NCI-H2196 treated with DMSO at 0.1 percent for 48 hours (cell line): ENCODE data around the gene HPSE2.
A peak's percentile ranks its signal among the peaks of the same experiment; 100 is the strongest.
"Not testable (repeated sequence)": the region's sequence is repeated elsewhere in the genome, so short reads cannot be mapped to it uniquely, and the experiment has no call there.

ENCODE experiments used
- DNase-seq: peaks from one replicate; lab custom pipeline; 2025; ENCODE audit not compliant: unreplicated experiment; lab: John Stamatoyannopoulos, UW

Gene HPSE2

DNA sequence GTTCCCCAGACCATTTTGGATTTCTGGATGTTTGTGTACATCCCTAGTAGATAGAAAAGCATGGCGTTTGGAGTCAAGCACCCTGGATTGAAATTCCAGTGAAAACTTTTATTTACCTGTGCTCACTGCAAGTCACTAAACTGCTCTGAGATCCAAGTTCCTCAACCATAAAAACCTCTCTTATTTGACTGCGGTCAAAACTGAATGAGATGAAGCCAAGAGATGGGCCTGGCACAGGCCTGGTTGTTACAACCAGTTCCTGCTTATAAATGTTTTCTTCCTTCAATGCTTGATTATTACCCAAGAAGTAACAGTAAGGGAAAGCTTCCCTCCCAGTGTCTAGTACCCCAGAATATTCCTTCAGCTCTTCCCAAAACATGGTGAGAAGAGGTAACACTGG is 718.0 kb downstream of the HPSE2 start:
- DNase-seq = no peak

GRCh38 chr10:98516352-98516751 is 719.3 kb downstream of the HPSE2 start:
- DNase-seq = no peak

GRCh38 chr10:98513704-98514103 is 721.9 kb downstream of the HPSE2 start:
- no peak for DNase-seq

DNA sequence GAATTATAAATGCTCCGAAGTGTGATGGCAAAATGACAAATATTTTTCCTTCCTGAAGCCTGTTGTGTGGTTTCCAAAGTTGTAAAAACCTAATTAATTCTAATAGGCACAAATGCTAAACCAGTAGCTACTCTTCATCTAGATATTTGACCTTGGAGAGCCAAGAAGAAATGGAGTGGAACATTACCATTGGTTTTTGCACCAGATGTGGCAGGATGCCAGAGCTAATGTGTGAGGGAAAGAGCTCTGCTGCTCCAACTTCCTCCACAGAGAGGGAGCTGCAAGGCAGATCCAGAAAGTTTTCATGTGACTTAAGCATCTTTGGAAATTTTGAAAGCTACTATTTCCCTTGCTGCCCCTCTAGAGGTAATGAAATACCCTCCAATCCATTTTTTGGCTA is 723.8 kb downstream of the HPSE2 start:
- DNase-seq = no peak

GRCh38 chr10:98510412-98510995 is 725.1 kb downstream of the HPSE2 start:
- no peak for DNase-seq

DNA sequence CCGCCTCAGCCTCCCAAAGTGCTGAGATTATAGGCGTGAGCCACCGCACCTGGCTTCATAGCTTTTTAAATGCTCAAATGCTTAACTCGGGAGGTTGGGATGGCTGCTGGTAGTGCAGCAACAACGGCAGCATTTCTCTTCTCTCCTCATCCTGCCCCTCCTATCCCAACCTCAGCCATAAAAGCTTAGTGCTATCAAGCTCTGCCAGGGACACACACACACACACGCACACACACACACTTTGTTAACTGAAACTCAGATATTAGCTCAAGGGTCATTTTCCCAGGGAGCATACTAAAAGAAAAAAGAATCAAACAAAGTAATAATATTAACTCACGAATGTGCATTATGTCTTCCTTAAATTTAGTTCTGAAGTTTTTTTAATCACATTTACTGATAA is 725.9 kb downstream of the HPSE2 start:
- no peak for DNase-seq

- DNase-seq = not testable (repeated sequence)
These were observed 733.1 kb downstream of the HPSE2 start for GRCh38 chr10:98502535-98502934.

DNA sequence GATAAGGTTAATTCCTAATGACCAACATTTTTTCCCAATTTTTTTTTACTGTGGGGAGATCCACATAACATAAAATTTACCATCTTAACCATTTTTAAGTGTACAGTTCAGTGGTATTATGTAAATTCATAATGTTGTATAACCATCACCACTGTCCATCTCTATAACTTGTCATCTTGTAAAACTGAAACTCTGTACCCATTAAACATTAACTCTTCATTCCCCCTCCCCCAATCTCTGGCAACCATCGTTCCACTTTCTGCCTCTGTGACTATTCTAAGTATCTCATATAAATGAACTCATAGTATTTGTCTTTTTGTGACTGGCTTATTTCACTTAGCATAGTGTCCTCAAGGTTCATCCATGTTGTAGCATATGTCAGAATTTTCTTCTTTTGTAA is 742.9 kb downstream of the HPSE2 start:
- no peak for DNase-seq

DNA sequence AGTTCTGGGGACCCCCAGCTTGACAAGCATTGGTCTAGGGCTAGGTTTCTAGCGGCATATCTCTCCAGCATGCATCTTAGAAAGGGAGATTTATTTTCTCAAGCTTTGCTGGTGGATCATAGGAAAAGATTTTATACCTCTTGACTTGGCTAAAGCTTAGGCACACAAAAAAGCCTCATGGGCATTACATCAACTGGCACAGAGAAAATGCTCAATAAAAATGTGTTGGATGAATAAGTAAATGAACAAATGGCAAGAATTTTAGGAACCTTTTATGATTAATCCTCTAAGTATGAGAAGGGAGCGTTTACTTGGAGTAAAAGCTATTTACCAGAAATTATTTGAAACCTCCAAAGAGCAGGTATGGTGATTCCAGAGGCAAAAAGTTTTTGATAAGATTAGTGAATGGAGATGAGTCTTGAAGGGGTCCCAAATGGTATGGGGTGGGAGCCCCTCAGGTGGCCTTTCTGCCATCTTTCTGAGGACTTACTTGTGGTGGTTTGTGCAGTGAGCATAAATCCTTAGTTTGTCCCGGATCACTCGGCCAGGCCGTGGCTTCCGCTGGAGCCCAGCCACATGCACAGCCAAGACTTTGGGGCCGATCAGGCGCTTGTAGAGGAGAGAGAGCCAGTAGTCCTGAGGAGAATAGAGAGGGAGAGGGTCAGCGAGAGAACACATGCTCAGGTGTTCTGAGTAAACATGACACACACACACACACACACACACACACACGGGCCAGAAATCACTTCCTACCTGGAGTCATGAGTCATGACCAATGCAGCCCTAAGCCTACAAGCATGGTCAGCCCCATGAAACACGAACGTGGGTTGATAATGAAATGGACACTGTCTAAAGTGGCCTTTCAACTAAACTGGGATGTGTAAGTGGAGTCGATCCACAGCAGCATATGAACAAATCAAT is 745.8 kb downstream of the HPSE2 start:
- DNase-seq = no peak

DNA sequence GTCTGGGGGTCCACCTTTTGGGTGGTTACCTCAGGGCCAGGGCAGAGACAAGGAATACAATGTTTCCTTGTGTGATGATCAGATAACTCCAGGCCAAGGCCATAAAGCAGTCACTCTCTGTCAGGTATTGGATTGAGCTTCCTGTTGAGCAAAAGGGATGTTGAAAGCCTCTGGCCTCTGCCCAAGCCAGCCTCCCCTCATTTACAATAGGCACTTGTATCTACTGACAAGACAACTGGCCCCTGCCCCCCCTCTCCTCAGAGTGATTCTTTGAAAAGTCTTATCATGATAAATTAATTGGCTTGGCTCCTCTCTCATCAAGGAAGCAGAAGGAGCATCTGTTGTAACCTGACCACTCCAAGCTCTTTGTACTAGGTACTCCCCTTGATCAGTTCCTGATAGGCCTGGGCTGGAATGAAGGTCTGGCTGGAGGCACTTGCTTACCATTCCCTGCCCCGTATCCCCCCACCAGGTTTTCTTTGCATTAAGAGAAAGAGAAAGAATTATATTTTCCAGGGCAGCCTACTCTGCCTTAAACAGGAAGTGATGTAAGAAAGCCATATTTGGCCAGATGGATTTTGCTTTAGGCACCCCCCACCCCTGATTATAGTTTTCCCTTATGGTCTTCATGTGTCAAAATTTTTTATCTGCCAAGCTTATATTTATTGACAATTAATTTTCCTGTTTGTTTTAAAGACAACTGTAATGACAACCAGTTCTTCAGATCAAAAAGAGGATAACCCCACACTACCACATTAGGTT is 746.8 kb downstream of the HPSE2 start:
- peak; percentile 14 for DNase-seq

DNA sequence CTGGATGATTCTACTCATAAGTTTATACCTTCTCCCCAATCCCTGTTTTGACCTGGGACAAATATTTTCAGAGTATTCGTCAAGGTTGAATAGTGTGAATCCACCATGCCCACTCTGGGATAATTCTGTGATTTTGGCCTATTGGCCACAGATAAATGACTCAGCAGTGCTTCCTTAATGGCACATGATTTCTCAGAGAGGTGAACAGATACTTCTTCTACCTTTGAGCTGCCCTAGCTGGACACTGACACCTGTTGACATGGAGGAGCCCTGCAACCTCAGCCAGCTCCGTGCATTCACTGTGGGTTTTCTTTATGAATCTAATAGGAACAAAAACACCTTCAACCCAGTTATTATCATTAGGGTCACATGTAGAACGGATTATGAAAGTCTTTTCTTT is 748.0 kb downstream of the HPSE2 start:
- no peak for DNase-seq

GRCh38 chr10:98486421-98486820 is 749.2 kb downstream of the HPSE2 start:
- no peak for DNase-seq

DNA sequence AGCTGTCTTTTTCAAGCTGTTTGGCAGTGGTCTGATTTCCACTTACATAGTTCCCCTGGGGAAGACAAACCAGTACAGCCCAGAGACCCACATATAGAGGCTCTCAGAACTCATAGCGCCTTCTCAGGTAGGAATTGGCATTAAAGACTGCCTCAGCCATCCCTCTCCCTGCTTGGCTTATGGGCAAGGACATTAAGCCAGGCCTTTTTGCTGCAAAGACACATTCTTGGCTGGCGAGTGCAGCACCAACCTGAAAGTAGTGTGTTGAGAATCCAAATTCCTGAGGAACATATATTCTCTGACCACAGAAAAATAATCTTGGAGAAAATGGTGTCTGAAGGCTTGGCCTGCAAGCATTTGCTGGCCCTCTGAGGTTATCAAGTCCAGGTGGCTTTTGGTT is 749.7 kb downstream of the HPSE2 start:
- no peak for DNase-seq

DNA sequence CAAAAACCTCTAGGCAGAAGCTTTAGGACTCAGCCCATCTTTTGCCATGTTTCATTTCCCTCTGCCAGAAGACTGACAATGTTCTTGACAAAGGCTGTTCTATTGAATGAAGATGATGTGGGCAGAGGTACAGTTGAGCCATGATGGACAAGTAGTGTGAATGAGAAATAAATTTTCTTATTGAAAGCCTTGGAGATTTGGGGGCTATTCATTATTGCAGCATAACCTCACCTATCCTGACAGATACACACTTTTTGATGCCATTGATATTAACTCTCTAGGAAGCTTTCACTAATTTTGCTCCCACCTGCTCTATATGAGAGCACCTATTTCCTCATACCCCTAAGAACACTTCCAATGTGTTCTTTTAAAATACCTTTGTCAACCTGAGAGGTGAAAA is 752.0 kb downstream of the HPSE2 start:
- DNase-seq = no peak

GRCh38 chr10:98482096-98482495 is 753.6 kb downstream of the HPSE2 start:
- DNase-seq = no peak

DNA sequence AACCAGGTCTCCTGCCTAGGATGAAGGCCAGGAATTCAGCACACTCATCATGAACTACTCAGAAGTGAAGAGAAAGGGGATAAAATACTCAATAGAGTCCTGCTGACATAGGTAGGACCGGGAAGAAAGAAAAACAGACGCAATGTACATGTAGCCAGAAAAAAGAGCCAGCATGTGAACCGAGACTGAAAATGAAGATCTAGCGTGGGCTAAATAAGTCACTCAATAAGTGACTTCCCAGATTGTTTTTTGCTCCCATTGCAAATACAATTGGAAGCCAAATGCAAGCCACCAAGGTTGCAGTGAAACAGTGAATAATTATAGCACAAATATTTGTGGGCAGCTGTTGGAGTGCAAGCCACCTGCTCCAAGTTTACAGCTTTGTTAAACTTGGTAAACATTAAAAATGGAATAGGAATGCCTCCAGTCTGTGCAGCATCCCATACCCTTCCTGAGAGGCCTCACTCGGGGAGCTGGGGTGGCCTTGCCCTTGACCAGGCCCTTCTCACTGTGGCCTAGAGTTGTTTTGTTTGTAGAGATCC is 754.2 kb downstream of the HPSE2 start:
- DNase-seq = no peak

DNA sequence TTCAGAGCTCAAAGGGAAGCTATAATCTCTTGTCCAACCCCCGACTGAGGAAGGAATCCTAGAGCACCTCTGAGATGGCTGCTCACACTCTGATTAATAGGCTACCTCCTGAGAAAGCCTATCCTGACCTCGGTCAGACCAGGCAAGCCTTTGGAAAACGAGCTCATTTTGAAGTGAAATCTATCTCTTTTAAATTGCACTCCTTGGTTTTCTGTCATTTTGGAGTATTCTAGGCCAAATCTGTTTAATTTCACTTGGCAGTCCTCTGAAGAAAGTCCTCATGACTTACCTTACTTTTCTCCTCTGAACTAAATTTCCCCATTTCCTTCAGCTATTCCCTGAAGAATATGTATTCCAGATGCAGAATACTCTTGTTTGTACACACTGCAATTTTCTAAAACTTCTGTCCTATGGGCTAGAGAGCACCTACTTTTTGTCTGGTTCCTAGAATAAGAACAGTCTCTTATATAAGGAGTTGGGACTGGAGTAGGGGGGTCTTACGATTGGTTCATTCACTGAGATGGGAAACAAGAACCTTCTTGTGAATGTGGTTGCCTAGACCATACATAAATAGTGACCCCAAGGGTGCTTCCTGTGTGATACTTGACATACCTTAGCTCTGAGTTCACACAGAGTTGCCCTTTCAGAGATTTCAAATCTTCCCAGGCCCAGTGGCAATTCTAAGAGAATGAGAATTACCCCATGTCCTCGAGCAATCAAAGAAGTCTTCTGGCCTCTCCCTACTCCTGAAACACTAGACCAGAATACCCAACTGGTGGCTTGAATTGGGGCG is 757.0 kb downstream of the HPSE2 start:
- no peak for DNase-seq

DNA sequence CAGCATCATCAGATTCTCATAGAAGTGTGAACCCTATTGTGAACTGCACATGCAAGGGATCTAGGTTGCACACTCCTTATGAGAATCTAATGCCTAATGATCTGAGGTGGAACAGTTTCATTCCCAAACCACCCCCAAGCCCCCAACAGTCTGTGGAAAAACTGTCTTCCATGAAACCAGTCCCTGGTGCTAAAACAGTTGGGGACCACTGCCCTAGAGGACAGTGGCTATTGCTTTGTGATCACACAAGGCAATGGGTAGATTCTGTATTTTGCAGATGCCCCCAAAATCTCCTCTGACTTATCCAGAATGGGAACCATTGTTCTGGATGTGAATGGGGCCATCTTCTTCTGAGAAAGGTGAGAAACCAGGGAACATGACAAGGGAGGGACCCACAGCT is 757.8 kb downstream of the HPSE2 start:
- no peak for DNase-seq

GRCh38 chr10:98474628-98475027 is 761.0 kb downstream of the HPSE2 start:
- no peak for DNase-seq

GRCh38 chr10:98472196-98472595 is 763.5 kb downstream of the HPSE2 start:
- DNase-seq = no peak

DNA sequence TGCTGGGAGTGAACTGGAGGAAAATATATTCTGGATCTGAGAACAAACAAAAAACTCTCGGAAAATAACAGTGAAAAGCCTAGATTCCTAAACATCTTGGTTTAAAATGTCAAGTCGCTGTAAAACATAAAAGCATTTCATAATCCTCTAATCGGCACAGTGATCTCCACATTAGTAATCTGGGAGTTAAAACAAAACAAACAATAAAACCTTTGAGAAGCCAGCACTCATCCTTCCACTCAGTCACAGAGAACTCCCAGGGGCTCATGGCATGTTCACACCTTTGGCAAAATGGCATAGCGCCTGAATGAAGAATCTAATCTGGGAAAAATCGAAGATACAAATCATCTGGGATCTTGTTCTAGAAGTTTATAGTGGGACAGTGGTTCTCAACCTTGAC is 764.8 kb downstream of the HPSE2 start:
- no peak for DNase-seq
